ENCODE results near the gene CSF3R.

DNA sequence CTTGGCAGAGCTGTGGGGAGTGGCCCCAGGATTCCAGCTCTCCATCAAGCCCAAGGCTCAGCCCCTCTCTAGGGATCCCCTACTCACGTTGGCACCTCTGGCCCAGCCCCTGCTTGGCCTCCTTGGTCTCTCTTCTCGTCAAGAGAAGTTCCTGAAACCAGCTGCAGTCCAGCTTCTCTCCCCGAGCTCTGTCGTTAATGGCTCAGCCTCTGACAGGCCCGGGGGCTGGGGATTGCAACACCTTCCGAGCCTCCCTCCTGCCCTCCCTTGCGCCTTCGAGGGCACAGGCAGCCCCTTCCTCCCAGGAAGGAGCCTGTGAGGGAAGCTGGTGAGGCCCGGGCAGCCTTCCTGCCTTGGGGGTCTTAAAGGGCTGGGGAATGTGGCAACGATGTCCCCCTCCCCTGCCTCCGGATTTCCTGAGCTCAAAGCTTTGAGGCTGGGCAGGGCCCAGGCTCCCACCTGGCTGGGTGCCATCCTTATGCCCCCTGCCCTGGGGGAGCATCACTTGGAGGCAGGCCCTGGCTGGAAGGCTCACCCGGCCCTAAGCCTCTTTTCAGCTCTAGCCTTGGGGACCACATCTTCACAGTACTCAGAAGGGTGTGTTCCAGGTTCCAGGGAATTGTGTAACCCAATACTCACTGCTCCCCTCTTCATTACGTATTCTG is at the start of gene CSF3R:
- TF ChIP-seq, protein P1, sequence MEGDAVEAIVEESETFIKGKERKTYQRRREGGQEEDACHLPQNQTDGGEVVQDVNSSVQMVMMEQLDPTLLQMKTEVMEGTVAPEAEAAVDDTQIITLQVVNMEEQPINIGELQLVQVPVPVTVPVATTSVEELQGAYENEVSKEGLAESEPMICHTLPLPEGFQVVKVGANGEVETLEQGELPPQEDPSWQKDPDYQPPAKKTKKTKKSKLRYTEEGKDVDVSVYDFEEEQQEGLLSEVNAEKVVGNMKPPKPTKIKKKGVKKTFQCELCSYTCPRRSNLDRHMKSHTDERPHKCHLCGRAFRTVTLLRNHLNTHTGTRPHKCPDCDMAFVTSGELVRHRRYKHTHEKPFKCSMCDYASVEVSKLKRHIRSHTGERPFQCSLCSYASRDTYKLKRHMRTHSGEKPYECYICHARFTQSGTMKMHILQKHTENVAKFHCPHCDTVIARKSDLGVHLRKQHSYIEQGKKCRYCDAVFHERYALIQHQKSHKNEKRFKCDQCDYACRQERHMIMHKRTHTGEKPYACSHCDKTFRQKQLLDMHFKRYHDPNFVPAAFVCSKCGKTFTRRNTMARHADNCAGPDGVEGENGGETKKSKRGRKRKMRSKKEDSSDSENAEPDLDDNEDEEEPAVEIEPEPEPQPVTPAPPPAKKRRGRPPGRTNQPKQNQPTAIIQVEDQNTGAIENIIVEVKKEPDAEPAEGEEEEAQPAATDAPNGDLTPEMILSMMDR (IDR thresholded peaks at IDR 0.05): no peak
- TF ChIP-seq EP300 (IDR thresholded peaks at IDR 0.05): no peak
- no peak for TF ChIP-seq POLR2A (IDR thresholded peaks at IDR 0.05)

Data from suprapubic skin (tissue), 3 donors.